HK-2 (cell line): ENCODE results near the gene CAPN1.
"Not testable (repeated sequence)": the region's sequence is repeated elsewhere in the genome, so short reads cannot be mapped to it uniquely, and the experiment has no call there.

Experiments used
- DNase-seq: peaks from one replicate; pipeline ENCODE4 v3.0.0-alpha.2; 2018; ENCODE audit not compliant: unreplicated experiment

The CAPN1 gene

DNA sequence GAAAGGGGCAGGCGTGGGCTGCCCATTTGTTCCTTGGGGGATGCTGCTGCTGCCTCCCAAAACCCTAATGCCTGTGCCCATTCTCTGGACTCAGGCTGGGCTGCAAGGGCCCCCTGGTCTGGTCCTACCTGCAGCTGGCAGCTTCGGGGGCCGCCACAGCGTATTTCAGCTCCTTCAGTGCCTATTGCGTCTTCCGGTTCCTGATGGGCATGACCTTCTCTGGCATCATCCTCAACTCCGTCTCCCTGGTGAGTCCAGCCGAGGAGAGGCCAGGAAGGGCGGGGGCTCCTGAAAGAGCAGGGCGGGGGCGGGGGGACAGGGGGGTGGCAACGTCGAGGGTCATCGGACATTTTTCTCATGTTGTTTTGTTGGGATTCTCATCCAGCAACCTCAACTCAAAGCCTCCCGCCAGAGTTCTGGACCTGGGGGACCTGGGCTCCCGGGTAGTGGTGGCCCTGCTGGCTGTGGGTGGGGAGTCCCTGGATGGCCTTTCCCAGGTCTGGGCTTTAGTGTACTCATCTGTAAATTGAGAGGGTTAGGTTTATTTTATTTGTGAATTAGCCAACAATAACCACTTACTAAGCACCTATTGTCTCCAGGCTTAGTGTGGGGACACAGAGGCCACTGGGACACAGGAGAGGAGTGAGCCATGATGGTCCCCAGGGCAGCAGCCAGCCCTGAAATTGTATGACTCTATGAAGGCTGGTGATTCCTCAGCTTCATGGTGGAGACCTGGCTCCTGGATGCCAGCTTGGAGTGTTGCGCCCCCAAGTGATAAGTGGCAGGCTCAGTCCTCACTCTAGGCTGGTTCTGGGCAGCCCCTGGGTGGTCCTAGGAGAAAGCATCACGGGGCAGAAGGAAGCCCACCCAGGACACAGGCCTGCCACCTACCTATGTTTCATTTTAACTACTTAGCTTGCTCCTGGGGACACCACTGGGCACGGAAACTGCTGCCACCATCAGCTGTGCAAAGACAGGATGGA is 36.0 kb downstream of the CAPN1 start:
- DNase-seq = no peak

DNA sequence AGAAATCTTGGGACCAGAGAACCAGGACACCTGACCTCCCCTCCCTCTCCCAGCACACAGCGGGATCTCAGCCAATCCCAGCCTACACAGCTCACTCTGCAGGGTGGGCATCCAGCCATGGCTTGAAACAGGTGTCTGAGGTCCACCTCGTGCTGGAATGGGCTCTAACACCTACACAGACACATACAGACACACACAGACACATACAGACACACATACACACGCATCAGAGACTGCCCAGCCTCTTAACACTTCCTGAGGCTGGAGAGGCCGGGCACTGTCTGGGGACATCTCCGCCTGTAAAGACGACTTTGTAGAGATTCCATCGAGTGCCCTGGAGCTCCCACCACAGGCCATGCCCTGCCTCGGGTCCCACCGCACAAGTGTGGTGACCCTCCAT is 36.7 kb downstream of the CAPN1 start:
- DNase-seq = no peak

DNA sequence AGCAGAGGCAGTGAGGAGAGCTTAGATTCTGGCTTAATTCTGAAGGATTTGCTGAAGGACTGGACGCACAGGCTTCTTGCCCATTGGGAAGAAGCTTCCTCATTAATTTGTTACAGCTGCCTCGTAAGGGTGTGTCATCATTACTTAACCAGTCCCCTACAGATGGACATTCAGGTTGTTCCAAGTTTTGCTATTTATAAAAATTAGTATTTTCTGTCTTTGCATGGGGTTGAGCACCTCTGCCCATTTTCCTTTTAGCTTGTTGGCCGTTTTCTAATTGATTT is 38.1 kb downstream of the CAPN1 start:
- no peak for DNase-seq

DNA sequence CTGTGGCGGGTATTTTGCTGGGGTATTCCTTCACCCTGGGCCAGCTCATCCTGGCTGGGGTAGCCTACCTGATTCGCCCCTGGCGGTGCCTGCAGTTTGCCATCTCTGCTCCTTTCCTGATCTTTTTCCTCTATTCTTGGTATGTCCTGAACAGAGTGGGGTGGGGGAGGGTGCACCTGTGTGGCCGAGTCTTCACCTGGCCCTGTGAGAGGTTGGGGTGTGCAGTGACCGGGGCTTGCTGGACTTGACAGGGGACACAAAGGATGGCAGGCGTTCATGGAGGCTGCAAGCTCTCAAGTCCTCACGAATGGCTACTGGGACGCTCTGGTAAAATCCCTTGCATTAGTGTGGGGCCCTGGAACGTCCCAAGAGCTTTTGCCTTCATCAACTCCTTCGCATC is 39.3 kb downstream of the CAPN1 start:
- no peak for DNase-seq

DNA sequence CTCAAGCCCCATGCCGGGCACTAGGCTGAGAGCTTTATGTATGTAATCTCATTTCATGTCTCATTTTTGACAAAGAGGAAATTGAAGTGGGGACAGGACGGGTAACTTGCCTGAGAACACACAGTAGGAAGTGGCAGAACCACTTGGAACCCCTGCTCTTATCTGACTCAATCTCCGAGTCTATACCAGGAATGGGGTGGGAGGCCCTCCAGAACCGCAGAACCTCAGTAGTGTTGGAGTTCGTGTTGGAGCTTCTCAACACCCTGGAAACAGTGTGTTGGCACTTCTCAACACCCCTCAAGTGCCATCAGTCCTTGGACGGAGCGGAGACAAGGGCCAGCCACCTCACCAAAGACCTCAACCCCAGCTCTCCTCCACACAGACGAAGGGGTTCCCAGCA is 41.3 kb downstream of the CAPN1 start:
- no peak for DNase-seq

DNA sequence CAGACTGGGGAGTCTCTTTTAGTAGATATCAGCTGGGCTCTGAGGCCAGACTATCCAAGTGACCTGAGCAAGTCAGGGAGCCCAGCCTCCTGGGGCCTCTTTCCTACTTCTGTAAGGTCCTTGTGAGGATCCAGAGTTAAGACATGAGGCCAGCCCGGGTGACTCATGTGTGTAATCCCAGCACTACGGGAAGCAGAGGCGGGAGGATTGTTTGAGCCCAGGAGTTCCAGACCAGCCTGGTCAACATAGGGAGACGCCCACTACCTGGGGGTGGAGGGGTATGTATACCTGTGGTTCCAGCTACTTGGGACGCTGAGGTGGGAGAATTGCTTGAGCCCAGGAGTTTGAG is 43.2 kb downstream of the CAPN1 start:
- peak; percentile 56 for DNase-seq

DNA sequence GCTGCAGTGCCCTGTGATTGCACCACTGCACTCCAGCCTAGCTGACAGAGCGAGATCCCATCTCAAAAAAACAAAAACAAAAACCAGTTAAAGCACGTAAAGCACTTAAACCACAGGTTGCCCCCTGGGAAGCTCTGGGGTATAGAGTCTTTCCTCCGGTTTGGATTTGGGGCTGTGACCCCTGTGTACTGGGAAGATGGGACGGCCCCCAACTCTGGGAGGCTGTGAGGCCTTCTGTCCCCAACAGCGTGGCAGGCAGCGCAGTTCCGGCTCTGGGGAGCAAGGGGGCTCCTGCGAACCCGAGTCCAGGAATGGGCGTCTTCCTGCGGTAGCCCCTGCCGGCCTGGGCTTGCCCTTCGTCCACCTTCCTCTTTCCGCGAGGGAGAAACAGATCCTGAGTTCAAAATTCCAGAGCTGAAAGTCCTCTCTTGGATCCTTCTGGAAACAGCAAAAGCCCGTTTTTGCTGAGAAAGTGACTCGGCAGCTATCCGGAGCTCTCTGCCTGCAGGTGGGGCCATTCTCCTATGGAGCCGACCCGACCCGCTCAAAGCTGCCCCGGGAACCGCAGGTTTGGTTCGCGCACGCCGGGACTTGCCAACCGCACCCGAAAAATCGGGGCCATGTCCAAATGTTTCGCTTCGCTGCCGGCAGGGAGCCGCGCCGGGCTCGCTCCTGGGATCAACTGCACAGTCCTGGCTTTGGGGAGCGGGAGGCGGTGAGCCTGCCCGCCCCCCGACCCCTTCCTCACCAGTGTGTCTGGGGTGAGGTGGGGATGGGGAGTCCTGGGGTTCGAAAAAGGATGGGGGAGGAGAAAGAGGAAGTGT is 43.8 kb downstream of the CAPN1 start:
- peak; percentile 51 for DNase-seq

DNA sequence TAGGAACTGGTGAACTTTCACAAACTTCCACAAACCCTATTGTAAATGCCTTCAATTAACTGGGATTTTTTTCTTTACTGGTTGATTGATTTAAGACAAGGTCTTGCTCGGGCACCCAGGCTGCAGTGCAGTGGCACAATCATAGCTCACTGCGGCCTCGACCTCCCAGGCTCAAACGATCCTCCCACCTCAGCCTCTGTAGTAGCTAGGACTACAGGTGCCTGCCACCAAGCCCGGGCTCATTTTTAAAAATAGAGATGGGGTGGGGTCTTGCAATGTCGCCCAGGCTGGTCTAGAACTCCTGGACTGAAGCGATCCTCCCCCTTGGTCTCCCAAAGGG is 44.3 kb downstream of the CAPN1 start:
- DNase-seq = no peak

DNA sequence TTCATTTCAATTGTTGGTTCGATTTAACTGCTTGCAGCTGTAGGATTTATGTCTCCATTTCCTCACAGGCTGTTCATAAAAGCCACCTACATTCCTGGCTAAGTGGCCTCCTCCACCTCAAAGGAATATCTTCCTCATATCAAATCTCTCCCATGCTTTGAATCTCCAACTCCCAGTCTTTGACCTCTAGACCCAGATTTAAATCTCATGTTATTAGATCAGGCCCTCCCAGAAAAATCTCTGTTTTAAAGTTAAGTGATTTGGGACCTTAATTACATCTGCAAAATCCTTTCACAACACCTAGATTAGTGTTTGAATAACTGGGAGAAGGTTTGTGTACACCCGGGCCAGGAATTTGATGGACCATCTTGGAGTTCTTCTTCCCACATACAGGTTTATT is 46.2 kb downstream of the CAPN1 start:
- no peak for DNase-seq

DNA sequence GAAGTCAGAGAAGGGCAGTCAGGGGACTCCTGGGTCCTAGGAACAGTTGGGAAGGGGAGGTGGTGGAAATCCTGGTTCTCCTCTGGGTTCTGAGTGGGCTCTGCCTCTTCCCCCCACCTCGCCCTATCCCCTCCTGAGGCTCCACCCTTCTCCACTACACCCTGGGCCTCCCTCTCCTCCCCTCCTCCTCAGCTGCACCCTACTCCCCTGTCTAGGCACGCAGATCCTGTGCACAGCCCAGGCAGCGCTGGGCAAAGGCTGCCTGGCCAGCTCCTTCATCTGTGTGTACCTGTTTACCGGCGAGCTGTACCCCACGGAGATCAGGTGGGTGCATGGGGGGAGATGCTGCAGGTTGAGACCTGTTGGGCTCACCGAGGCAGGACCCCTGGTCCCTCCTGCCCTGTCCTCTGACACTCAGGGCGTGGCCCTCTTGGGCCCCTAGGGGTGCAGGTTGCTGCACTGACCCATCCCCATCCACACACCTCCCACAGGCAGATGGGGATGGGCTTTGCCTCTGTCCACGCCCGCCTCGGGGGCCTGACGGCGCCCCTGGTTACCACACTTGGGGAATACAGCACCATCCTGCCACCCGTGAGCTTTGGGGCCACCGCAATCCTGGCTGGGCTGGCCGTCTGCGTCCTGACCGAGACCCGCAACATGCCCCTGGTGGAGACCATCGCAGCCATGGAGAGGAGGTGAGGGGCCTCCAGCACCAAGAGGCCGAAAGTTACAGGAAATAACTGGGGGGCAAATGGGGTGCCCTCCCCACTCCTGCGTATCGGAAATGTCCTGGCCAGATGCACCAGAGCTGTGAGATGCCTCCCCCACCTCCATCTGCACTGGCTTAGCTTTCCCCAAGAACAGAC is 54.7 kb downstream of the CAPN1 start:
- no peak for DNase-seq

DNA sequence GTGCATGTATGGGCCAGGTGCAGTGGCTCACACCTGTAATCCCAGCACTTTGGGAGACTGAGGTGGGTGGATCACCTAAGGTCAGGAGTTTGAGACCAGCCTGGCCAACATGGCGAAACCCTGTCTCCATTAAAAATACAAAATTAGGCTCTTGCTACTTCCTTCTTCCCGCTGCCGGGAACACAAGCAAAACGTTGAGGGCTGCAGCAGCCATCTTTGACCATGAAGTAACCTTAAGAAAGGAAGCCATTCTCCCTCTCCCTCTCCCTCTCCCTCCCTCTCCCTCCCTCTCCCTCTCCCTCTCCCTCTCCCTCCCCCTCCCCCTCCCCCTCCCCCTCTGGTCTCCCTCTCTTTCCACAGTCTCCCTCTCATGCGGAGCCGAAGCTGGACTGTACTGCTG is 56.6 kb downstream of the CAPN1 start:
- not testable (repeated sequence) for DNase-seq

DNA sequence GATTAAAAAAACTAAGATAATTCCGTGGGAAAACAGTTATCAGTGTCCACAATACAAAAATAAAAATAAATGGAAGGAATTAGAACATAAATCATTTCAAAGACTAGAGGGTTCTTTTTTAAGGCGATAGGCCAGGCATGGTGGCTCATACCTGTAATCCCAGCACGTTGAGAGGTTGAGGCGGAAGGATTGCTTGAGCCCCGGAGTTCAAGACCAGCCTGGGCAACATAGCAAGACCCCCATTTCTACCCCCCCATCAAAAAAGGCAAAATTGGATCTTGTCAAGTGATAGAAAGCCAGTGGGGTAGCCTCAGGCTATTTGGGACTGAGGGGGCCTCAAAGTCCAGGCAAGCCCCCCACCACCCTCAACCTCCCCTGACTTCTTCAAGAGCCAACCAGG is 59.4 kb downstream of the CAPN1 start:
- no peak for DNase-seq

DNA sequence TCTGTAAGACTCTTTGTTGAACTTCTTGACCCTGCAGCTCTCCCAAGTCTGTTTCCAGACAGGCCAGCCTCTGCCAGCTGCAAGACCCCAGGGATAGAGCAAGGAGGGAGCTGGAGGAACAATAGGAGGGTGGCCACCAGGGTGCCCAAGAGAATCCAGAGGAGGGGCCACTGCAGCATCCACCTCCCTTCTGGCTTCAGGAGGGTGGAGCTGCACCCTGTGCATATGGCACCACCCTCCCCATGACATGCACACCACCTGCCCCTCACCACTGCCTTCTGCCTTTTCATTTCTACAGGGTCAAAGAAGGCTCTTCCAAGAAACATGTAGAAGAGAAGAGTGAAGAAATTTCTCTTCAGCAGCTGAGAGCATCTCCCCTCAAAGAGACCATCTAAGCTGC is 60.0 kb downstream of the CAPN1 start:
- no peak for DNase-seq

DNA sequence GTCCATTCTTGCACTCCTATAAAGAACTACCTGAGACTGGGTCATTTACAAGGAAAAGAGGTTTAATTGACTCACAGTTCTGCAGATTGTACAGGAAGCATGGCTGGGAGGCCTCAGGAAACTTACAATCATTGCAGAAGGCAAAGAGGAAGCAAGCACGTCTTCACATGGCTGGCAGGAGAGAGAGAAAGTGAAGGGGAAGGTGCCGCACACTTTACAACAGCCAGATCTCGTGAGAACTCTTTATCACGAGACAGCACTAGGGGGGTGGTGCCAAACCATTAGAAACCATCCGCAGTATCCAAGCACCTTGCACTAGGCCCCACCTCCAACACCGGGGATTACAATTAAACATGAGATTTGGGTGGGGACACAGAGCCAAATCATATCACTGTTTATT is 60.7 kb downstream of the CAPN1 start:
- DNase-seq = no peak

DNA sequence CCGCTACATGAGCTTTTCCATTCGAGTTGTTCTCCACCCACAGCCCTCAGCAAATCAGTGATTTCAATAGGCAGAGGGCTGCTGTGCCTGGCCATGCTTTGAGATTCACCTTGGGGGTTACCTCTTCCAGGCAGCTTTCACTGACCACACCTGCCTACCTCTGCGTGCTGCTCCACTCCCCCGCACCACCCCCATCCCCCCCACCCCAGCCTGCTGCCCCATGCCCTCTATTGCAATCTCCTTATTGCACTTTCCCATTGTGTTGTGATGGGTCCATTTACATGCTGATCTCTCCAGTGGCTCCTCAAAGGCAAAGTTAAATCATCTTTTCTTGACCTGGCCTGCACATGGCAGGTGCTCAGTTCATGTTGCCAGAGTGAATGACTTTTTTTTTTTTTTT is 62.1 kb downstream of the CAPN1 start:
- DNase-seq = no peak

DNA sequence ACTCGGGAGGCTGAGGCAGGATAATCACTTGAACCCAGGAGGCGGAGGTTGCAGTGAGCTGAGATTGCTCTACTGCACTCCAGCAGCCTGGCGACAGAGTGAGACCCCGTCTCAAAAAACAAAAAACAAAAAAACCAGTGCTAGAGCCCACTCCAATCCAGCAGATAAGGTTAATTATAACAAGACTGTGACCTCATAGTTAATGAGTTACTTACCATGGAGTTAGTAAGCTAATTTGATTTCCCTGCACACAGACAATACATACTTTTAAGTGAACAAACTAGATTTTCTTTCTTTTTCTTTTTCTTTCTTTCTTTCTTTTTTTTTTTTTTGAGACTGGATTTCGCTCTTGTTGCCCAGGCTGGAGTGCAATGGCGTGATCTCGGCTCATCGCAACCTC is 63.3 kb downstream of the CAPN1 start:
- DNase-seq = not testable (repeated sequence)

DNA sequence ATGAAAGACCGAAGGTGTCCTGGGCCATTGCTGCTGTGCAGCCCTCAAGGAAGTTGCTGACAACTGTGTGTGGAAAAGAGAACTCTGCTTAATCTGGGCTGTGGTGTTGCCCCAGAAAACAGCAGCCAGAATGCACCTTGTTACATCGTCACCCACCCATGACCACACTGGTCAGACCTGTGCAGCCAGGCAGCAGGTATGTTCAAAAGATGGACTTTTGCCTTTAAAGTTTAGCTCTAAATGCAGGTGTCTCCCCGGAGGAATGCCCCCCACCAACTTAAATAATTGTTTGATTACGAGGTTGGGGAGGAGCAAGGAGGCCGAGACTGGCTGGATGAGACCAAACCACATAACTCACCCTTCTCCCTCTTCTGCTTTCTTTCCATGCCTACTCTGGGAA is 64.8 kb downstream of the CAPN1 start:
- DNase-seq = no peak

DNA sequence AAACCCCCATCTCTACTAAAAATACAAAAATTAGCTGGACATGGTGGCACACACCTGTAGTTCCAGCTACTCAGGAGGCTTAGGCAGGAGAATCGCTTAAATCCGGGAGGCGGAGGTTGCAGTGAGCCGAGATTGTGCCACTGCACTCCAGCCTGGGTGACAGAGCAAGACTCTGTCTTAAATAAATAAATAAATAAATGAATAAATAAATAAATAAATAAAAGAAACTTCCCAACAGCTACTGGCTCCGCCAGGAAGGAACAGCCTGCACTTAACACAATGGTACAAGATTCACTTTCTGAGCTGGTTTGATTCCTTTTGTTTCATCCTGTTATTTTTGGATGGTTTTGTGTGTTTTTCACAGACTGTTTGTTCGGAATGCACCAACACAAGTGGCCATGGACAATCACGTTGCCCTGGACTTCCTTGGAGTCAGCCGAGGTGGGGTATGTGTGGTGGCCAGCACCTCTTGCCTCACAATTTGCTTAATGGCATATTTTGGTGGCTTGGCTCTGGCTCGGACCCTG is 66.5 kb downstream of the CAPN1 start:
- DNase-seq = not testable (repeated sequence)

DNA sequence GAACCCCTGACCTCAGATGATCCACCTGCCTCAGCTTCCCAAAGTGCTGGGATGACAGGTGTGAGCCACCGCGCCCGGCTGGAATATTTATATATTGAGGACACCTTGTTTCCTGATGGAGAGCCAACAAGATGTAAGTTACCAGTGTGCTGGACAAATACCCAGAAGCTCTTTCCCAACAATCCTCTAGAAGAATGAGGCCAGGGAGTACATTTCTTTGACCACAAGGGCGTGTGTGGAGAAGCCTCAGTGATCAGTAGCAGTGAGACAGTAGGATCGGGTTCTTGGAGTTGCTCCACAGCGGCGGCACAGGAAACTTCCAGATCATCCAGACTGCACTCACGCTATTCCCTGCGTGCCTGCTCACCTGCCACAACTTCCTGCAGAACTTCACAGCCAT is 69.7 kb downstream of the CAPN1 start:
- DNase-seq = no peak

DNA sequence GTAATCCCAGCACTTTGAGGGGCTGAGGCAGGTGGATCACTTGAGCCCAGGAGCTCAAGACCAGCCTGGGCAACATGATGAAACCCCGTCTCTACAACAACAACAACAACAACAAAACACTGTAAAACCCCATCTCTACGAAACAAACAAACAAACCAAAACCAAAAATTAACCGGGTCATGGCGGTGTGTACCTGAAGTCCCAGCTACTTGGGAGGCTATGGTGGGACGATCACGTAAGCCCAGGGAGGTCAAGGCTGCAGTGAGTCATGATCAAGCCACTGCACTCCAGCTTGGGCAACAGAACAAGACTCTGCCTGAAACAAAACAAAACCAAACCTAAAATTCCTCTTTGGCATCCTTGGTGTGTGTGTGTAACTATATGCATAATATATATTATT is 73.0 kb downstream of the CAPN1 start:
- no peak for DNase-seq

DNA sequence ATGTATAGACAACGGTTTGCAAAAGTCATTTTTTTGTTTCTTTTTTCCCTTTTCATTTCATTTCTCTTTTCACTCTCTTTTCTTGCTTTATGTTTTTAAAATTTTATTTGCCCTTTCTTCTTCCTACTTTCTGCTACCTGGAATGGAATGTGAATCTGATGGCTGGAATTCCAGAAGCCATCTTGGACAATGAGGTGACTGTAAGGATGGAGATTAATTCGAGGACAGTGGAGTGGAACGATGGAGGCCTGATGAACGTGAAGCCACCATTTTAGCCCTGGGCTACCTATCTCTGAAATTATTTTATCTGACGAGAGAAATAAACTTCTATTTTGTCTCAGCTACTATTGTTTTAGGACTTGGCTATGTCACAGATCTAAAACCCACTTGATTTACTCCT is 77.3 kb downstream of the CAPN1 start:
- DNase-seq = no peak

DNA sequence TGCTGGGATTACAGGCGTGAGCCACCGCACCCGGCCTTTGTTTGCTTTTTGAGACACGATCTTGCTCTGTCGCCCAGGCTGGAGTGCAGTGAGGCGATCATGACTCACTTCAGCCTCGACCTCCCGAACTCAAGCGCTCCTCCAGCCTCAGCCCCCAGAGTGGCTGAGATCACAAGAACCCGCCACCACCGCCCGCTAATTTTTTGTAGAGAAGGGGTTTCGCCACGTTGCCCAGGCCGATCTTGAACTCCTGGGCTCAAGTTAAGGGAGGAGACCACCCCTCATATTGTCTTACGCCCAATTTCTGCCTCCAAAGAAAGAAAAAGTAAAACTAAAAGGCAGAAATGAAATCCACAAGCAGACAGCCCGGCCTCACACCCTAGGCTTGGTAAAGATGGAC is 78.6 kb downstream of the CAPN1 start:
- DNase-seq = no peak
